GM15510 (cell line): ENCODE results near the gene SPO11.

Source experiments
- POLR2A ChIP-seq: IDR thresholded peaks from 3 replicates; pipeline ENCODE4 v1.6.1; 2011; ENCODE audit warnings: borderline replicate concordance; ENCODE audit not compliant: insufficient read length; ENCODE audit errors: extremely low read depth

SPO11 gene

DNA sequence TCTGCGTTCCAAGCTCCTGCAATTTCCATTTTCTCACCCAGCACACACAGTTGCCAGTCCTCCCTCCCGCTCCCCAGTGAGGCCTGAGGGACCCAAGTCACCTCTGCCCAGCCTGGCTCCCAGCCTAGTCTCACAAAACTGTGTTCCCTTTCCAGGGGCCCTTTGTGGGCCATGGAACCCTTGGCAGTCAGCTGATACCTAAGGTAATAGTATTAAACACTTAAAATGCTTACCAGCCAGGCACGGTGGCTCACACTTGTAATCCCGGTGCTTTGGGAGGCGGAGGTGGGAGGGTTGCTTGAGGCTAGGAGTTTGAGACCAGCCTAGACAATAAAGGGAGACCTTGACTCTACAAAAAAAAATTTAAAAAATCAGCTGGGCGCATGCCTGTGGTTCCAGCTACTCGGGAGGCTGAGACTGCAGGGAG lies 58.4 kb downstream of the SPO11 start:
- TF ChIP-seq POLR2A = no peak

DNA sequence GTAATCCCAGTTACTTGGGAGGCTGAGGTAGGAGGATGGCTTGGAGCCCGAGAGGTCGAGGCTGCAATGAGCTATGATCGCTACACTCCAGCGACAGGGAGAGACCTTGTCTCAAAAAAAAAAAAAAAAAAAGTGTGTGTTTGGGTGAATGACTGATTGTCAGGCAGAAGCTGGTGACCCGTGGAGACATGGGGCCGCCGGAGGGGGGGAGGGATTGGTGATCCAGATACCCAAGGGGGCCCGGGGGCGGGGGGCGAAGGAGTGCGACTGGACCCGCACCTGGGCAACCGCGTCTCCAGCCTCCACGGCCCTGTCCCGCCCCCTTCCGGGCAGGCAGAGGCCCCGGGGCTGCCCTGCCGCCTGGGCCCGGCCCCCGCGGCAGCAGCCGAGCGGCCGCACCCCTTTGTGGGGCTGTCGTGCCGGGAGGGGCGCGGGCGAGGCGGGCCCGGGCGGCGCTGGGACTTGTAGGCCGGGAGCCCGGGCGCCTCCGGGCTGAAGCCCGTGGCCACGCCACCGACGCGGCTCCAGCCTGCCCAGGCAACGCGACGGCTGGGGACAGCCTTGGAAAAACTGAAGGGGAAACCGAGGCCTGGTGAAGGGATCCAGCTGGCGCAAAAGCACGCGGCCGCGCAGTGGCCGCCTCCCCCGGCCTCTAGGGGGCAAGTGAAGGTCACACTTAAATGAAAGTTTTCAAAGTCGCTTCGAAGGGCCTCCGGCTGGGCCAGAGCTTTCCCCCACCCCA lies 59.5 kb downstream of the SPO11 start:
- peak; percentile 48 for TF ChIP-seq POLR2A

DNA sequence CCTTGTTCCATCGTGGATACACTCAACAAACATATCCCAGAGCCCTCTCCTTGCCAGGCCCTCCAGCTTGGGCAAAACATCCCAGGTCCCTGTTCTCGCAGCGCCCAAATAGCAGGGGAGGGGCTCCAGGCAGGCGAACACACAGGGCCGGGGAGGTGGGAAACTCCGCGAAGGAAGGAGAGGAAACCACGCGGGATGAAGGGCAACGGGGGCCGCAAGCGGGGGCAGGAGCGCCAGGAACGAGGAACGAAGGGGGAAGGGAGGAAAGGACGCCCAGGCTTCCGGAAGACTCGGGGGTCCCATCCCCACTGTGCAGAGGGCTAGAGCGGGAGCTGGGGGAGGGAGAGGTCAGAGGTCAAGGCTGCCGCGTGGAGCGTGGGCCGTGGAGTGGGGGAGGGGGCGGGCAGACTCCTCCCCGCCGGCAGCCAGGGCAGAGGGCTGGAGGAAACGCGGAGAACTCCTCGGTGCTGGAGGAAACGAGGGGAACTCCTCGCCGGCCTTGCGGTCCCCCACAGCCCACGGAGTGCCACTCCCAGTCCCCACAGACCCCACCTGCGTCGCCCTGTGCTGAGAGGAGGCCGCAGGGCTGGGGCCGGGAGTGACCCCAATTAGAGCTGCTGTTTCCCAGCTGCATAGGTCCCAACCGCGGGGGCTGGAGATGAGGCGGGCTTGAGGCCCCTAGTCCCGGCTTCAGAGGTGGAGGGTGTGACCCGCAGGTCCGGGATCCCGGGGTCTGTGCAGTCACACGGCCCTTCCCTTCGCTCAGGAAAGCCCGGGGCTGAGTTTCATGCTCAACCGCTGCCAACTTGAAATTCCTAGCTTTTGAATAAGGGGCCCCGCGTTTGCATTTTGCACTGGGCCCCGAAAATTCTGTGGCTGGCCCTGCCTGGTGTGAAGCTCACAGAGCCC lies 60.3 kb downstream of the SPO11 start:
- peak; percentile 46 for TF ChIP-seq POLR2A

DNA sequence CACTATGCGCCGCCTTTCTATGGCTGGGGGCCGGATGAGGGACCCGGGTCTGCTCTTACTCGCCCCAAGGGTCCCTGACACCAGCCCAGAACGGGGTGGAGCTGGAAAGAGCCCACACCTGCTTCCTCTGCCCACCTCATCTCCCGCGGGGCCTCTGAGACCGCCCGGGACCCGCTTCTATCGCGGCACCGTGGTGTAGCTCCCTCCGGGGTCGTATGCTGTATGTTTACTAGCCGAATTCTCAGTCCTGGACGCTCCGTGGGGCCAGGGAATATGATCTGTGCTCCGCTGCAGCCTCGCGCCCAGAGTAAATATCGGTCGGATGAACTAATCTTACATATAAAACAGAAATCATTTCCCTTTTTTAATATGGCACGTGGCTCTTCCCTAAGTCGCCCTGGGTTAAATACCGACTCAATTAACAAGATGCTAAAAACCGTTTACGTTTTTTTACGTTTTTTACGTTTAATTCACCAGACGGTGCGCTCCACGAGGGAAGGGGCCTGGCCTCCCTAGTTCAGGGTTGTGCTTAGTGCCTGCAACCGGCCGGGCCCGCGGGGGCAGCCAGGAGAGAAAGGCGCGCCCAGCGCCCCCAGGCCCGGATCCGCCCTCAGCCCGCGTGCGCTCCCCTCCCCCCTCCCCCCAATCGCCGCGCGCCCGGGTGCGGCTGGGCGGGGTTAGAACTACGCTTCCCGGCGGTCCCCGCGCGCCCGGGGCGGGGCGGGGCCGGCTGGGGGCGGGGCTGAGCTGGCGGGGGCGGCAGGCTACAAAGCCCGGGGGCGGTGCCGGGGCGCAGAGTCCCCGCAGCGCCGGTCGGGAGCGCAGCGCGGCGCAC lies 61.2 kb downstream of the SPO11 start, which contains the start of gene RBM38:
RBM38 (plus strand) TSS at position 793 of the 835 bp plus-strand sequence. CDS start 186 bp downstream, outside the sequence.
- TF ChIP-seq POLR2A = no peak

DNA sequence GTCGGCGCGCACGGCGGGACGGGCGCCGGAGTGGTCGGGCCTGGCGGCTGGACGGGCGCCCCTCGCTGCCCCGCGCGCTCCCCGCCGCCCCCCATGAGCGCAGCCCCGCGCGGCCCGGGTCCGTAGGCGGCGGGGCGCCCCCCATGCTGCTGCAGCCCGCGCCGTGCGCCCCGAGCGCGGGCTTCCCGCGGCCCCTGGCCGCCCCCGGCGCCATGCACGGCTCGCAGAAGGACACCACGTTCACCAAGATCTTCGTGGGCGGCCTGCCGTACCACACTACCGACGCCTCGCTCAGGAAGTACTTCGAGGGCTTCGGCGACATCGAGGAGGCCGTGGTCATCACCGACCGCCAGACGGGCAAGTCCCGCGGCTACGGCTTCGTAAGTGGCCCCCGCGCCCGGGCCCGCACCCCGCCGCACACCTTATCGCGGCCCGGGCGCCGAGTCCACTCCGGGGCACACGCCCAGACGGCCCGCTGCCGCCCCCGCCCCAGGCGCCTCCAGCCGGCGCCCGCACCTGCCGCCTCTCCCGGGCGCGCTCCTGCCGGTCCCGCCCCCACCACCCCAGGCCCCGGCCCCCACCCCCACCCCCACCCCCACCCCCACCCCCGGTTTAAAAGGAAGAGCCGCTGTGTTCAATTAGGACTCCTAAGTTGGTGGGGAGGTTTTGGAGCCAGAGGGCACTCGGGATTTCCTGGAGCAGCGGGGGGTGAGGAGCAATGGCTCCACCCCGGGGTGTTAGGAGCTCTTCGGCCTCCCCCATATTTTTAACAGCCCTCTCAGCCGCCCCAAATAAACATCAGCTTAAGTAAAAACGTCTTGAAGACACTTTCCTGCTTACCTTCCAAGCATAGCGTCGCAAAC lies 62.1 kb downstream of the SPO11 start:
- peak; percentile 79 for TF ChIP-seq POLR2A

DNA sequence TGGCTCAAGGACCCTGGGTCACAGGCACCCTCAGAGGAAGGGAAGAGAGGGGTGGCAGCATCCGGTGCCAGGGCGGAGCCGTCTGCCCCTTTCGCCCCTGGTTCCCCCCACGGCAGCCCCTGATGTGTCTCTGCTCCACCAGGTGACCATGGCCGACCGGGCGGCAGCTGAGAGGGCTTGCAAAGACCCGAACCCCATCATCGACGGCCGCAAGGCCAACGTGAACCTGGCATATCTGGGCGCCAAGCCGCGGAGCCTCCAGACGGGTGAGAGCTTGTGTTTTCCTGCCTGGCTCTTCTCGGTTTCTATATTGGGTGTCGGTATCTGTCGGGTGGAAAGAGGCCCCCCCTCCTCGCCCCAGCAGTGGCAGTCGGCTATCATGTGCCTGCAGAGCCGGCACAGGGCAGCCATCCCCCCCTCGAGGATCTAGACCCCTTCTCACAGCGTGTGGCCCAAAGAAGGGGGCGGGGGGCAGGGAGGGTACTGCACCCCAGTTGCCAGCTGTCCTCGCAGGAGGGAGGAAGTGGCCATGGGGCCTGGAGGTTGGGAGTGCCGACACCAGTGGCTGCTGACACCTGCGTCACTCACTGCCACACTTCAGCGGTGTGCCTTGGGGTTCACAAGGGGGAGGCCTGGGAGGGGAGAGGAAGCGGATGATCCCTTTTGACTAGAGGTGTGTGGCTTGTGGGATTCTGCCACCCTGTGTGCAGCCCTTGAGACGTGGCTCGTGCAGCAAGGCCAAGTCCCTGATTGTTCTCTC lies 63.1 kb downstream of the SPO11 start:
- TF ChIP-seq POLR2A = peak; percentile 15
